Thyroid gland (tissue), 4 donors: ENCODE results near the gene SPINT2. TPM values are rescaled to one million over a fixed set of nuclear protein-coding genes. Genes with fewer than 3 reads are reported as not detected.
"Not testable (repeated sequence)": the region's sequence is repeated elsewhere in the genome, so short reads cannot be mapped to it uniquely, and the experiment has no call there.

Experiments used
- DNase-seq, 2 donors: peaks; one replicate each; pipeline ENCODE4 v3.0.0-alpha.2; 2019
- H3K27ac ChIP-seq, 3 donors: fragments of 200-600 bp; sonication (generic); 1 replicate in 2 of 3; 2 replicates in 1 of 3; pipeline ENCODE4 v1.5.1; 2016 to 2019; ENCODE audit warnings: mild to moderate bottlenecking in 1 of 3, moderate library complexity in 1 of 3
- H3K27me3 ChIP-seq: fragments of 200-600 bp; sonication (generic); one replicate; pipeline ENCODE4 v1.5.1; 2019
- H3K36me3 ChIP-seq, 2 donors: fragments of 200-600 bp; sonication (generic); one replicate each; pipeline ENCODE4 v1.5.1; 2016 to 2019
- H3K4me1 ChIP-seq, 2 donors: fragments of 200-600 bp; sonication (generic); one replicate each; pipeline ENCODE4 v1.5.1; 2017 to 2019
- H3K4me3 ChIP-seq, 3 donors: fragments of 200-600 bp; sonication (generic); replicated peaks in 1 of 3; 1 replicate in 2 of 3; 2 replicates in 1 of 3; pipeline ENCODE4 v1.5.1; 2016; ENCODE audit warnings: mild to moderate bottlenecking in 1 of 3
- H3K9me3 ChIP-seq: fragments of 200-600 bp; sonication (generic); one replicate; pipeline ENCODE4 v1.5.1; 2017
- CTCF ChIP-seq, 6 experiments: fragments of 200-600 bp in 3 of 6; fragments of 450-650 bp in 3 of 6; sonication (generic) in 3 of 6; IDR thresholded peaks; one replicate each; pipeline ENCODE4 v1.5.1; 2016 to 2019; ENCODE audit warnings: antibody characterized with exemption in 6 of 6, mild to moderate bottlenecking in 2 of 6, inconsistent platforms in 1 of 6, moderate library complexity in 1 of 6
- POLR2A ChIP-seq, 2 donors: fragments of 450-650 bp; IDR thresholded peaks; one replicate each; pipeline ENCODE4 v1.6.1; 2017; ENCODE audit warnings: antibody characterized with exemption in 2 of 2, mild to moderate bottlenecking in 2 of 2, moderate library complexity in 1 of 2
- WGBS, 2 donors: methylation state at CpG; one replicate each; pipeline ENCODE4 v1.1.5; 2017; 5-methylcytosine and 5-hydroxymethylcytosine counted together
- intact Hi-C: fragments of 100-400 bp; cut with DNase I; formaldehyde crosslinking; loops from one replicate; pipeline ENCODE4 v1.15.1; 2023
- total RNA-seq, 4 donors: library from RNA; depleted of rRNA; stranded (reverse); fragments of >200 nt; gene quantifications; one replicate each; pipeline ENCODE4 v1.2.3, GENCODE V29; 2016

Gene SPINT2
- total RNA-seq, 4 donors from 2014 or later, result 424 to 1,529 (median 712) TPM

GRCh38 chr19:38229585-38230073, 34.7 kb upstream of the SPINT2 start:
- Histone ChIP-seq H3K27ac (no peak overlapping the region), H3K4me3 (no peak overlapping the region), H3K27me3 (peaks cover 29% of the 10 kb centered on the region), H3K9me3 (no peaks in the 10 kb centered on the region), H3K36me3 (no peaks in the 10 kb centered on the region), H3K4me1 (peaks cover 9 to 13% of the 10 kb centered on the region in 2 donors)
- intact Hi-C loops, result no loop called here
- DNase-seq, result no peak
- WGBS, 2 donors, result 1 to 11% methylated on average over 1 to 17 of the region's 54 CpGs
- TF ChIP-seq CTCF (IDR thresholded peaks at IDR 0.05) (no peak), POLR2A (IDR thresholded peaks at IDR 0.05) (no peak)

GRCh38 chr19:38230506-38231133, 33.8 kb upstream of the SPINT2 start:
- H3K36me3 ChIP-seq, H3K4me3 ChIP-seq, H3K9me3 ChIP-seq, H3K27ac ChIP-seq, intact Hi-C loops, DNase-seq: not testable (repeated sequence)
- Histone ChIP-seq H3K27me3 (peaks cover 22% of the 10 kb centered on the region), H3K4me1 (peaks cover 9 to 13% of the 10 kb centered on the region in 2 donors)
- 55 to 65% methylated on average over 3 of the region's 3 CpGs for WGBS, 2 donors

- H3K36me3 ChIP-seq, result no peaks in the 10 kb centered on the region
- no peak for TF ChIP-seq CTCF (IDR thresholded peaks at IDR 0.05)
- no peak for TF ChIP-seq POLR2A (IDR thresholded peaks at IDR 0.05)
- intact Hi-C loops, result no loop called here
These were observed 32.5 kb upstream of the SPINT2 start for GRCh38 chr19:38231918-38232317.

GRCh38 chr19:38233740-38234251, 30.6 kb upstream of the SPINT2 start:
- TF ChIP-seq POLR2A (IDR thresholded peaks at IDR 0.05) (no peak), CTCF (IDR thresholded peaks at IDR 0.05) (peak in 5 of 6 experiments; percentile 48 to 58 (median 55))
- Histone ChIP-seq H3K27ac (no peak overlapping the region), H3K36me3 (no peaks in the 10 kb centered on the region), H3K9me3 (no peaks in the 10 kb centered on the region), H3K4me3 (no peak overlapping the region), H3K4me1 (peaks cover 5 to 6% of the 10 kb centered on the region in 2 donors), H3K27me3 (peaks cover 4% of the 10 kb centered on the region)
- peak; percentile 51 to 57 for DNase-seq
- 22 to 24% methylated on average over 7 of the region's 7 CpGs for WGBS, 2 donors
- intact Hi-C loops, result no loop called here

More at GRCh38 chr19:38231918-38232317, 32.5 kb upstream of the SPINT2 start:
- H3K4me3 ChIP-seq, result no peak overlapping the region
- H3K4me1 ChIP-seq, result peaks cover 9 to 13% of the 10 kb centered on the region in 2 donors
- H3K9me3 ChIP-seq, result no peaks in the 10 kb centered on the region
- 91 to 93% methylated on average over 7 of the region's 7 CpGs for WGBS, 2 donors
- H3K27me3 ChIP-seq, result peaks cover 22% of the 10 kb centered on the region
- no peak overlapping the region for H3K27ac ChIP-seq
- DNase-seq, result no peak

DNA sequence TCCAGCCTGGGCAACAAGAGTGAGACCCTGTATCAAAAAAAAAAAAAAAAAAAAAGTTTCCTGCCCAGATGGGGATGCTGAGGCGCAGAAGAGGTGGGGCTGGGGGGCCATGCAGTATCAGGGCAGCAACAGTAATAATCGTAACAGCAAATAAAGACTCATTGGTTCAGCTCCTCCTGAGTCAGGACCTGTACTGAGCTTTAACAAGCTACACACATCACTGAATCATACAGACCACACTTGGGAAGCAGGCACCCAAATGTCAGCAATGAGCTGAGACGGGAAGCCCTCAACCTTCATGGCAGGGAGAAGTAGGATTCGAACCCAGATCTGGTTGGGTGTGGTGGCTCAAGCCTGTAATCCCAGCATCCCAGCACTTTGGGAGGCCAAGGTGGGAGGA, 29.8 kb upstream of the SPINT2 start:
- TF ChIP-seq POLR2A (IDR thresholded peaks at IDR 0.05), result no peak
- no peak for TF ChIP-seq CTCF (IDR thresholded peaks at IDR 0.05)
- no peaks in the 10 kb centered on the region for H3K4me1 ChIP-seq
- intact Hi-C loops, result no loop called here
- H3K27me3 ChIP-seq, result no peaks in the 10 kb centered on the region
- 90 to 91% methylated on average over 4 of the region's 4 CpGs for WGBS, 2 donors
- H3K9me3 ChIP-seq, result no peaks in the 10 kb centered on the region
- no peaks in the 10 kb centered on the region for H3K36me3 ChIP-seq
- H3K4me3 ChIP-seq, result no peak overlapping the region
- H3K27ac ChIP-seq, result no peak overlapping the region
- DNase-seq, result no peak
